ELR (cell line): ENCODE results near the gene RHOG.
A peak's percentile ranks its signal among the peaks of the same experiment; 100 is the strongest.
"Not testable (repeated sequence)": the region's sequence is repeated elsewhere in the genome, so short reads cannot be mapped to it uniquely, and the experiment has no call there.

Experiments
- DNase-seq: peaks from one replicate; pipeline ENCODE4 v3.0.0-alpha.2; 2015; ENCODE audit warnings: low read depth

The RHOG gene

DNA sequence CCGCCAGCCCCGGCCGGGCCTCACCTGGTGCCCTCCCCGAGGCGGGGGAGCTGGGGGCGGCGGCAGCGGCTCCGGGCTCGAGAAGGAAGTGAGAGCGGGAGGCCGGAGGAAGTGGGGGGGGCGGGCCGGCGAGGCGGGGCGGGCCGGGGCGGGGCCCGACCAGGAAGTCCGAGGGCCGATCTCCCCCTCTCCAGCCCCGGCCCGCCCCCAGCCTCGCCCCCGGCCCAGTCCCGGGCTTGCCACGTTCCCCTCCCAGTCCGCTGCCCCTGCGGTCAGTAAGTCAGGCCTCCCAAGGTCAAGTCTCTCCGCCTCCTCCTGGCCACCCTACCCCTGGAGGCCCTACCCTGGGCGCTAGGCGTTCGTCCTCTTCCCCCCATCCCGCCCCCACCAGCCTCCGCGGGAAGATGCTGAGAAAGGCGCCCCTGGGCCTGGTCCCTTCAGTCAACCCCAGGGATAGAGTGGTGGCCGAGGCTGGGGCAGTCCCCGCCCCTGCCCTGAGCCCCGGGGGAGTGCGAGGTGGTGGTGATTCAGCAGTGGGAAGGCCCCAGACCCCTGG lies at the start of gene RHOG:
RHOG (minus strand) TSS at position 90 of the 556 bp plus-strand sequence. CDS start 12,821 bp downstream, outside the sequence.
- peak; percentile 86 for DNase-seq

DNA sequence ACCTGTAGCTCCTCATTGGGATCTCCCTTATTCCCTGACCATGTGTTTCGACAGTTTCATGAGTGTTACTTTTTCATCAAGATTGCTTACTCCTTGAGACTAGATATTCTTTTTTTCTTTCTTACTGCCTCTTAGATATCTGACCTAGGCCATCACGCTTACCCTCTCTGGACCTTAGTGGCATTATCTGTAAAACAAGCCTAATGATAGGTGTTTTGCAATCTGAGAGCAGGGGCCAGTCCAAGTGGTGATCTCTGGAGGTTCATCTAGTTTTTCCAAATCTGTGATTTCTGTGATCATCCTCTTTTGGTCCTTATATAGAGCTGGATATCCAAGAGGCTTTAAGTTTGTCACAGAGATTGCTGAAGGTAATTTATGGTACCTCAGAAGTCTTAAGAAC lies 49.3 kb upstream of the RHOG start:
- no peak for DNase-seq

DNA sequence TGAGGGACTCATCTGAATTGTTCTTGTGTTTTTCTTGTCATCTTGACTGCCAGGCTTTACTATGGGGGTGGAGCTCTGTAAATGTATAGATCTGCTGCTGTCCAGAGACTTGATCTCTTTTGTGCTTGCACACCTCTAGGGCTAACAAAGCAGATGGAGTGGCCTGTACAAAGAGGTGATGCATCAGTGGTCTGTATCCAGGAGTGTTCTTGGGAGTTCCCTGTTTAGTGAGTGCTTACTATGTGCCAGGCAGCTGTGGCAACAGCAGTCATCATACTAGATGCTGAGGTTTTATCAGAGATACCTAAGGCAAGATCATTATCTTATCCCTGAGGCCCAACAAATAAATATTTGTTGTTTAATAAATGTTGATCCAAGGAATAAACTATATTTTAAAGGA lies 48.1 kb upstream of the RHOG start:
- DNase-seq, result no peak

DNA sequence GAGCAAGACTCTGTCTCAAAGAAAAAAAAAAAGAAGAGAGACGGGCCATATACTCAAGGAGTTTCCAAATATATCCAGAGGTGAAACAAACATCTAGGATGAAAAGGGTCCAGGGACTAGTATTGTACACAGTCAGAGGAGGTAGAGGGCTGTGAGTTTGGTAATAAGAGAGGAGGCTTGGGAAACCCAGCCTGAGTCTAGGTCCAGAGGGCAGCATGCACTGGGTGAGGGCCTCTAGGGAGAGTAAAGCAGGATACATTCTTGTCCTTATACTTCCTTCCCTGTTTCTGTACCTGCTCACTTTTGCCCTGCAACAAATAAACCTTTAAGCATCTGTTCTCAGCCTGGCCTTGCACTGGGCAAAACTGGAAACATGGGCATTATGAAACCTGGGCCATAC lies 46.2 kb upstream of the RHOG start:
- no peak for DNase-seq

DNA sequence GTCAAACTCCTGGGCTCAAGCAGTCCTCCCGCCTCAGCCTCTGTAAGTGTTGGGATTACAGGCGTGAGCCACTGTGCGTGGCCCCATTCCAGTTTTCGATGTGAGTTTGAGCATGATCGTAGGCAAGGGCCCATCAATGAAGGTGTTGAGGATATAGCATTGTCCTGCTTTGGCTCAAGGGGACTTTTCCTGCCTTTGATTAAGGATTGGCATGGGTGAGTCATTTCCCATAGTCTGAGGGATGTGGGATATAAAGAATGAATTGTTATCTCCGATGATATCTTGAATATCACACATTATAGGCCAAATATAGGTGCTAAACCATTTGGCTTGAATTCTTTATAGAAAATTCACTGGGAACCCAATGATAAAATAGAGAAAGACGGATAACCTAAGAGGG lies 45.1 kb upstream of the RHOG start:
- DNase-seq, result peak; percentile 54

DNA sequence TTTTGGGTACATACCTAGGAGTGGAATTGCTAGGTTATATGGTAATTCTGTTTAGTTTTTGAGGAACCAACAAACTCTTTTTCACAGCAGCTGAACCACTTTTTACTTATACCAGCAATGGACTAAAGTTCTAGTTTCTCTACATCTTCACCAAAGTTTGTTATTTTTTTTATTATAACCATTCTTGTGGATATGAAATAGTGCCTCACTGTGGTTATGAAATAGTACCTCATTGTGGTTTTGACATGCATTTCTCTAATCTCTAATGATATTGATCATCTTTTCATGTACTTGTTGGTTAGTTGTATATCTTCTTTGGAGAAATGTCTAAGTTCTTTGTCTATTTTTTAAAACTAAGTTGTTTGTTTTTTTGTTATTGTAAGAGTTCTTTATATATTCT lies 41.9 kb upstream of the RHOG start:
- no peak for DNase-seq

DNA sequence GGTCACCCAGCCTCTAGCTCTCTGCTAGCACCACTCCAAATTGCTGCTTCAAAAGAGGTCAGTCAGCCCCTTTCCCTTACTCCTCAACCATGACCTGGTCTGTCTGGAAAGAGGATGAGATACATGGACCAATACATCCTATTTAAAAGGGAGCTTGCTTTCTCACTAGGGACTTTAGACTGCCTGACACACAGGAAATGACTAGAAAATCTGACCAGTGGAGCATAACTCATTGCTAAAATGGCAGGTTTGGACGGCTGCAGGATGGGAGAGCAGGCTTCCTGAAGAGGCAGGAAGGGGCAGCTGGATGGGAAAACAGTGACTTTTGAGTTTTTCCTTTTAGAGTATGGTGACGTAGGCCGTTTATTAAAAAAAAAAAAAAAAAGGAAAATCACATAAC lies 40.0 kb upstream of the RHOG start:
- peak; percentile 78 for DNase-seq

DNA sequence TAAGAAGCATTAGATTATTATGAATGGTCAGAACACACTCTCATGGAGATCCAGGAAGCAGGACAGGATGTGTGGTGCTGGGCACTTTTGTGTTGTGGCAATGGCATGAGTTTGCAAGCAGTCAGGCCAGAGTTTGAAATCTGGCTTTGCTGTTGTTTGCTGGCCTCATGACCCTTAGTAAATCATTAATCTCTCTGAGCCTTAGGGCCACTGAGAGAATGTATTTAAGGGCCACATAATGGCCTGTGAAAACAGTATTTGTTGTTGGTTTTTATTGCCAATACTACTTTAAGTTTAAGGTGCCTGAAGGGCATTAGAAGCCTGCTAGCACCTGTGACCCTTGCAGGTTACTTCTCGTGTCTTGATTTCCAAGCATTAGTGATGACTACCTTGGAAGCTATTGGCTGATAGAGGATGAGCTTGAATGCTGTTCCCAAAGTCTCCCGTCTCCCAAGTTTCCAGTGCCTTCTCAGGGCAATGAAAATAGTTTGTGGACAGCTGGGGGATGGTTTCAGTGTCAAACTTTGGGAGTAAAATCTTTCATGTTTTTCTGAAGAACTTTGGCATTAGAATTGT lies 39.3 kb upstream of the RHOG start:
- DNase-seq, result no peak

DNA sequence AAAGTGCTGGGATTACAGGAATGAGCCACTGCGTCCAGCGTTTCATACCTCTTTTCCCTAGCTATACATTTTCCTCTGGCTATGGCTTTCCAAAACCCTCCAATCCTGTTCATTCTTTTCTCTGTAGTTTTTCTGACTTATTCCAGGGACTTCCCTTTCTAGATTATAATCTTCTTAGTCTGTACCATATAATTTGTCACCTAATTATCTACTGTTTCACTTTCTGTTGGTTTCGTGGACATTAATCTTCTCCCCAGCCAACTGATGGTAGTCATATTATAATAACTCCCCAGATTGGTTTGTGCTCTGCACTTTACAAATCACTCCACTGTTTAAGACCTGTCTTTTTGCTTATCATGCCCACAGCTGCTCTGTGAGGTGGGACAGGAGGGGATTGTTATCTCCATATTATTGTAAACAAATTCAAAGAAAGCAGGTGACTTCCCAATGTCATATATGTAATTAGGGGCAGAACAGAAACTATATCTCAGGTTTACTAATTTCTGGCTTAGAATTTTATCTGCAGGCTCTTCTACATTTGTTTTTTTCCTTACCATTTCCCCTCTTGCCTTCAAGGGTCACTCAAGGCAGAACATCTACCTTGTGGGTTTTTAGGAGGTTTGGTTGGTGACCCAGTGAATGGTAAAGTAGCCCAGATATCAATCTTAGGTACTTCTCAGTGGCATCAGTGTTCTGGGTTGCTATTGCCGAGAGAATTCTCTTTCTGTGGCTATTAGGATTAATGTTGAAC lies 38.6 kb upstream of the RHOG start:
- no peak for DNase-seq

DNA sequence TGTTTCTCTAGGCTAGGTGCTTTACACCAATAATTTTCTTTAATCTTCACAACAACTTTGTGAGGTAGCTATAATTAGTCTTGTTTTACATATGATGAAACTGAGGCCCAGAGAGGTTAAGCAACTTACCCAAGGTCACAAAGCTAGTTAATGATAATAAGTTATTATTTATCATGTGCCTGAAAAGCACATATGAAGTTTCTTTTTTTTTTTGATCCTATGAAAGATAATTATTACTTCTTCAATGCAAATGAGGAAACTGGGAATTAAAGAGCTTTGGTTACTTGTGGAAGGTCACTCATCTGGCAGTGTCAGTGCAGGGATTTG lies 37.5 kb upstream of the RHOG start:
- DNase-seq, result no peak

DNA sequence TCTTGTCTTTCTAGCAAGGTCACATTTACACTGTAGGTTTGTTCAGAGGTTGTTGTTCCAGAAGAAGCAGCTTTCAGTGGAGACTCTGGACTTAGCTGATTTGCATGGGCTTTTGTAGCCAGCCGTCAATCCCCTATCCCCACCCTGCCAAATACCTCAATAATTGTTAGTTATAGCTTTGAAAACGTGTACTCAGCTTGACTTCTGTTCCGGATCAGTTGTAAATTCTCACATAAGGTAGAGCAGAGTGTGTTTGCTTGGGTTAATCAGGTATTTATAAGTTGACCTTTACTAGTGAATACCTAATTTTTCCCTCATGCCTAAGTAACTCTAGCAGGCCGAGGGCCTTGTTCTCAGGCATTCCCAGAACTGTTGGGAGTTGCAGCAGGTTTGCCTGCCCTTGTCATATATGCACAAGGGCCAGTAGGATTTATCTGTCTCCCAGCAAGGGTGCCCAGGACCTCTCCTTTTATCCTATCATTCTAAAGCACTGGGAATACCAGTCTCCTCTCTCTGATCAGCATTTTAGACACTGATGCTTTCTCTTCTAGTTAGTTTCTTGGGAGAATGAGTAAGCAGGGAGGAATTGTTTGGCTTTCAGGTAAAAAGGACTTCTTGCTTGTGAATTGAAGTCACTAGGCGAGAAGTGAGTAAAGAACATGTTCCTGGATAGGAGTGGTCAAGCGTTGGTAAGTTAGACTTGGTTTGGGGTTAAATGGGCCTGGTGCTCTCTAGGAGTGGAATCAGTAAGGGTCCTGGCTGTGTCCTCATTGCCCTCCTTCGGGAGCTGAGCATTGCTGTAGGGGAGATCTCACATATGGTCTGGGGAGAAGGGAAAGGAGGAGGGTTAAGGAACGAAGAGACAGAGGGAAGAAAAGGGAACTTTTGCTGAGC lies 36.9 kb upstream of the RHOG start:
- no peak for DNase-seq

DNA sequence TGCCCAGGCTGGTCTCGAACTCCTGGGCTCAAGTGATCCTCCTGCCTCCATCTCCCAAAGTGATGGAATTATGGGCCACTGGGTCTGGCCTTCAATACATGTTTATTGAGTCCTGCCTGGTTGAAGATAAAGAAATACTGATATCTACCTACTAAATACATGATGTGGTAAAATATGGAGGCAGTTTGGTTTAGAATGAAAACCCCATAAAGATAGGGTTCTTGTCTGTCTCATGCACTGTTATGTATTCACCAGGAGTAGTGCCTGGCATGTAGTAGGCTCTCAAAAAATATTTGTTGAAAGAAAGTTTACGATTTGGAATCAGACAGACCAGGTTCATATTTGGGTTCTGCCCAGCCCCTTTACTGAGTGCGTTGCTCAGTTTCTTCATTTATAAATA lies 35.9 kb upstream of the RHOG start:
- no peak for DNase-seq

DNA sequence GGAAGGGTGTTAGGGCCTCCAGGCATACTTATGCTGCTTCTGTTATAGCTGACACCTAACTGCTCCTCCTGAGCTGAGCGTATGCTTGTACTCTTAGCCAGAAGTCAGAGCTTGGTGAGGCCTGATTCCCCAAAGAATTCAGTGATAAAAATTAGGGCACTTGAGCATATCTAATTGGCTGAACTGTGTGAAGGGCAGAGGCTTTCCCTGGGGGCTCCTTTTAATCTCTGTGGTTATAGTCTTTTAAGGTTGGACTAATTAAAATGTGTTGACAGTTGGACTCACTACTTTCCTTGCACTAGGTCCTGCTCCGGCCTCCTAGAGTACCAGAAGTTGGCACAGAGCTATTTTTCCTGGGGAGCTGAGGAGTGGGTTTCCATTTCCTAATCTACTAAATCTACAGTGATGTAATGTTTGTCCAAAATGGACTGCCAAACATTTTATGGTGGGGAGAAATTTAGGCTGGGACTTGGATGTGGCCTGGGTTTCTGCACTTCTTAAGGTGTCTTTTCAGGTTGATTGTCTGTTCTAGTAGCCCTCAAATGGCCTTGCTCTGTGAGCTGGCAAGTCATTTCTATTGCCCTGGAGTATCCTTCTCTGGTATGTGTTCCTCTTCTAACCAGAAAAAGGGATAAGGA lies 33.1 kb upstream of the RHOG start:
- DNase-seq, result no peak

DNA sequence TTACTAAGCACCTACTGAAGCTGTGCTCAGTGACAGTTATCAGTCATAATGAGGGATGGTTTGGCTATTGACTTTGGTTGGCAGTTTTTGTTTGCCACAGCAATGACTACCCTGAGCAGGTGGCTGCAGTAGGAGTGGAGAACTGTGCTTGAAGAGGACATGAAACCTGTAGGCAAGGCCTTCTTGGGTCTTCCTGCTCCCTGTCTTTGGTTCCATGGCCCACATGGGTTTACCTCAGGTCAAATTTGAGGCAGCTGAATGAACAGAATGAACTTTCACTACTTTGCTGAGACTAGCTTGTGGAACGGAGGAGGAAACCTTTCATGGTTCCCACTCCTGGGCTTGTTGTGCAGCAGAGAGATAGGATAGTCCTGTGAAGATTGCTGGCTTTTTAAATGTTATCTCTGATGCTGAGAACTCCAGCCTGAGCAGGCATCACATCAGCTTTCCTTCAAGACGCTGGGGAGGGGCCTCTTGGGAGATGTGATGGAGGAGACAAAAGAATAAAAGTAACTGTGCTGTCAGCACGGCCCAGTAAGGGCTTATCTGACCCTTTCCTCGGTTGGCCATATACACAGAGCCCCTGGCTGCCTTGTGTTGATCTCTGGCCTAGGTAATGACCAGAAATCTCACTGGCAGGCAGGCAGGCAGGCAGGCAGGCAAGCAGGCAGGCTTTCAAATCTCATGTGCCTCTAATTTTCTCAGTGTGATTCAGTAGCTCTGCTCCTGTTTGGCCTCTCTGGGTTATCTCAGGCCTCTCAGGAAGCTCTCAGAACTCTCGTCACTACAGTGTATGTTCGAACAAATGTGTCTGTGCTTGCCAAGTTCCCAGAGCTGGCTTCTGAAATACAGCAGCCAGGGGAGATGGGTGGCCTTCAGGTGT lies 26.7 kb upstream of the RHOG start:
- no peak for DNase-seq

DNA sequence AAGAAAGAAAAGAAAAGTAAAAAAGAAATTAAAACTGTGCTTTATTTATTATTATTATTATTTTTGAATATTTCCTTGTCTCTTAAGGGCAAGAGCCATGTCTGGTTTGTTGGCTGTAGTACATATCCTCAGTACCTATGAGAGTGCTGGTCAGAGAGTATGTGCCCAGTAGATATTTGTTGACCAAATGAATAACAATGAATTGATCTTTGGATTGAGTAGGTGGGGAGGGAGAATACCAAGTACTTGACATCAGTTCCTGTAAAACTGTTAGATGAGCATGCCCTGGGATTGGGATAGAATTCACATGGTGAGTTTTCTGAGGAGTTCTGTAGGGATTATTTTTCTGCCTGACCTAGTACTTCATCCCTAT lies 26.1 kb upstream of the RHOG start:
- DNase-seq, result no peak

DNA sequence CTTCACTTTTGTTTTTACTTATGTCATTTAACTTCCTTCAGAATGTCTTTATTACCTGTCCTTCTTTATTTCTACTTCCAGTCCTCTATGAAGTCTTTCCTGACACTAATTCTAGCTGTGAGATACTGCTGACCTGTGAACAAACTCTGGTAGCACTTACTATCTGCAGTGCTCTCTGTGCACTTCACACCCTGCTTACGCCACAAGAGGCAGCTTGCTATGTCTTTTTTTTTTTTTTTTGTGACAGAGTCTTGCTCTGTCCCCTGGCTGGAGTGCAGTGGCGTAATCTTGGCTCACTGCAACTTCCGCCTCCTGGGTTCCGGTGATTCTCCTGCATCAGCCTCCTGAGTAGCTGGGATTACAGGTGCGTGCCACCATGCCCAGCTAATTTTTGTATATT lies 25.4 kb upstream of the RHOG start:
- DNase-seq, result no peak

DNA sequence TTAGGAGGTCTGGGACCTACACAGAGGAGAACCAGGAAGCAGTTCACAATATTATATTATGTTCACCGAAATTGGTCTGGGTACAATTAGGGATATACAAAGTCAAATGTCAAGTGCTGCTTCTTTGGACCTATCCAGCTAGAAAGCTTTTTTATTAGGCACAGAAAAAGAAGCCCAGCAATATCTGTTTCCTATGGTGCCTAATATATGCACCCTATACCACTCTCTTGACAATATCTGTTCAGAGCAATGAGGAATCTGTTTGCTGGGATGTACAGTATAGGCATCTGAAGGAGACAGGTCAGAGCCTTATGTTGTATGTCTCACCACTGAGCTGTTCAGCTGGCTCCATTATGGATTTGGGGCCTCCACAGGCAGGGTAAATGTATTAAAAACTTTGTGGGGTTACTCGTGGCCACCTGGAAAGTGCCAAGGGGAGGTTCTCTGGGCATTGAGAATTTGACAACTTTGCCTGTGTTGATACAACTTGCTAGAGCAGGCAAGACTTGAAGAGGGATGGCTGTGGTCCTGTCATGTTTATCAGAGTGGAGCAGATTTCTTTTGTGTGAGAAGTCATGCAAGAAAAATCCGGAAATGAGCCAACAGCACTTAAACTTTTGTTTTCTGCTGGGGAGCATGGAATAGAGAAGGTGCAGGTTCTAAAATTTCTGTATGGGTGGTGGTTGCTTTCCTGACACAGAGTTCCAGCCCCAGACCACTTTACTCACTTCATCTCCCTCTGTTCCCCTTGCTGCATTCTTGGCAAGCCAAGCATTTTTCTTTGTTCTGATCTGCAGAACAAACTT lies 24.8 kb upstream of the RHOG start:
- peak; percentile 73 for DNase-seq

DNA sequence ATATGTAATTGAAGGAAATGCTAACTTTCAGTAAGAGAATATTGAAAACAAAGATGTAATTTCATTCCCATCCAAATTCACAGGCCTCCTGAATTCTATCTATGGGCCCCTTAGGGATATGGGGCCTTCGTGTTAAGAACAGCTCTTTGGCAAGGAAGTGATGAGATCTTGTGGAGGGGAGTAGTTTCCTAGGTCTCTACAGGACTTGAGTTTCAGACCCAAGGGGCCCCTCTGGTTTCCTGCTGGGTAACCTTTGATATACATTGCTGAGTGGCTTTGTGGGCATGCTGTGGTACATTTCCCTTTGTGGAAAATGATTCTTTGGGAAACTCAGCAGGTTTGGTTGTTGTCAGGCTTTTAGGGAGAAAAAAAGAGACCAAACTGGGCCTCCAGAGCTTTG lies 20.9 kb upstream of the RHOG start:
- no peak for DNase-seq

DNA sequence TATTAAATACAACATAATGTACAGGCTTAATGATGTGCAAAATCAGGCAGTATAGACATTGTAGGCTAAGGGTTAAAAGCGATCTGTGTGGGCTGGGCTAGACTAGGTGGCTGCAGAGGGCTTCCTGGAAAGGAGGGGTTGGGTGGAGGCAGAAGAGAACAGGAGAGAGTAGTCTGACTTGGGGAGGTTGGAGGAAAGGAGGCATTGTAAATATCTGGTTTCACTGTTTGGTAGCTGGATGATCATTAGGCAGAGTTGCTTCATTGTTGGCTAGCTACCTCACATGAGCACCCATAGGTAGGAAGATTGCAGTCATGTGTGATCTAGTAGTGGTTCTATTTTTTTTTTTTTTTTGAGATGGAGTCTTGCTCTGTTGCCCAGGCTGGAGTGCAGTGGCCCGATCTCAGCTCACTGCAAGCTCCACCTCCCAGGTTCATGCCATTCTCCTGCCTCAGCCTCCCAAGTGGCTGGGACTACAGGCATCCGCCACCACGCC lies 20.2 kb upstream of the RHOG start:
- not testable (repeated sequence) for DNase-seq

DNA sequence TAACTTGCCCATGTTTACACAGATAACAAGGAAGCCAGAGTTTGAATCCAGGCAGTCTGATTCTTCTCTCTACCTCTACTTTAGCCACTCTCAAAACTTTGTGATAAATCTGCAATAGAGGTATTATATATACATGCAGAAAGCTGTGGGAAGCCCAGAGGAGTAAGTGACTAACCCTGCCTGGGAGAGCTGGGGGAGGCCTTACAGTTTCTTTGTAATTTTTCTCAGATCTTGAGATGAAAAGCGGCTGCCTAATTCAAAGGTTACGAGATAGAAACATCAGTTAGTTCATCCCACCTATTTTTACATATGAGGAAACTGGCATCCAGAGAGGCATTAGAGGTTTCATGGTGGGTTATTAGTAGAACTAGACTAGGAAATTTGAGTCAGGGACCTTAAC lies 19.6 kb upstream of the RHOG start:
- no peak for DNase-seq
